A673 (cell line): ENCODE data around the gene ATP5IF1.

ENCODE experiments used
- EZH2 ChIP-seq: fragments of 200-600 bp; sonication (generic); IDR thresholded peaks from 2 replicates; pipeline ENCODE4 v1.6.1; 2017; ENCODE audit warnings: borderline replicate concordance, low read depth, mild to moderate bottlenecking, mixed read lengths, antibody characterized with exemption, low read length; ENCODE audit not compliant: poor library complexity, severe bottlenecking
- TF ChIP-seq, protein P1 (sequence below): fragments of 300-800, 200-600 bp; sonication (generic); conservative IDR thresholded peaks from 2 replicates; pipeline ENCODE4 v1.5.1; 2017; ENCODE audit warnings: low read depth, mild to moderate bottlenecking, antibody characterized with exemption, low read length, moderate library complexity, mixed read lengths

DNA sequence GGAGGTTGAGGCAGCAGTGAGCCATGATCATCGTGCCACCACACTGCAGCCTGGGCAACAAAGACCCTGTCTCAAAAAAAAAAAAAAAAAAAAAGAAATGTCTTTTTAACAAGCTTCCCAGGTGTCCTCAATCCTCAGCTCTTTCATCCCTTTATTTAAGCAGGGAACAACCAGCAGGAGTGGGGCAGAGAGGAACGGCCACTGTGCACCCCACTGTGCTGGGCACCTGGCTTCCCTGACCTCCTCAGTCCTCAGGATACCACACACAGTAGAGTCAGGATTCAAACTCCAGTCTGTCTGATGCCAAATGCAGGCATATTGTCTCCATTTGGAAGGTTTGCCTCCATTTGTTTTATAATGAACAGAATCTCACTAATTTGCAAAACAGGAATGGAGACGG lies 39.6 kb upstream of the ATP5IF1 start:
- TF ChIP-seq, protein P1, sequence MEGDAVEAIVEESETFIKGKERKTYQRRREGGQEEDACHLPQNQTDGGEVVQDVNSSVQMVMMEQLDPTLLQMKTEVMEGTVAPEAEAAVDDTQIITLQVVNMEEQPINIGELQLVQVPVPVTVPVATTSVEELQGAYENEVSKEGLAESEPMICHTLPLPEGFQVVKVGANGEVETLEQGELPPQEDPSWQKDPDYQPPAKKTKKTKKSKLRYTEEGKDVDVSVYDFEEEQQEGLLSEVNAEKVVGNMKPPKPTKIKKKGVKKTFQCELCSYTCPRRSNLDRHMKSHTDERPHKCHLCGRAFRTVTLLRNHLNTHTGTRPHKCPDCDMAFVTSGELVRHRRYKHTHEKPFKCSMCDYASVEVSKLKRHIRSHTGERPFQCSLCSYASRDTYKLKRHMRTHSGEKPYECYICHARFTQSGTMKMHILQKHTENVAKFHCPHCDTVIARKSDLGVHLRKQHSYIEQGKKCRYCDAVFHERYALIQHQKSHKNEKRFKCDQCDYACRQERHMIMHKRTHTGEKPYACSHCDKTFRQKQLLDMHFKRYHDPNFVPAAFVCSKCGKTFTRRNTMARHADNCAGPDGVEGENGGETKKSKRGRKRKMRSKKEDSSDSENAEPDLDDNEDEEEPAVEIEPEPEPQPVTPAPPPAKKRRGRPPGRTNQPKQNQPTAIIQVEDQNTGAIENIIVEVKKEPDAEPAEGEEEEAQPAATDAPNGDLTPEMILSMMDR: no peak
- TF ChIP-seq EZH2: no peak
